Ovary (tissue), 9 donors: Measurements from ENCODE around the gene FAM110A. TPM values are rescaled to one million over a fixed set of nuclear protein-coding genes. Genes with fewer than 3 reads are reported as not detected.

Source experiments
- DNase-seq, 5 donors: peaks; one replicate each; pipeline ENCODE4 v3.0.0-alpha.2; 2019 to 2020
- H3K27ac ChIP-seq, 2 donors: fragments of 200-600 bp; one replicate each; pipeline versions ENCODE4 v1.5.1 to v1.8.0; 2019 to 2022
- H3K27me3 ChIP-seq: fragments of 200-600 bp; one replicate; pipeline ENCODE4 v1.8.0; 2022
- H3K36me3 ChIP-seq: fragments of 200-600 bp; sonication (generic); one replicate; pipeline ENCODE4 v1.5.1; 2019
- H3K4me1 ChIP-seq: one replicate; pipeline ENCODE4 v1.8.1; 2013; ENCODE audit warnings: mild to moderate bottlenecking, moderate library complexity; ENCODE audit not compliant: insufficient read depth
- H3K4me3 ChIP-seq: fragments of 200-600 bp; sonication (generic); one replicate; pipeline ENCODE4 v1.5.1; 2017
- H3K9me3 ChIP-seq, 2 donors: fragments of 200-600 bp in 1 of 2; sonication (generic) in 1 of 2; one replicate each; pipeline versions ENCODE4 v1.5.1 to v1.8.1; 2013 to 2019; ENCODE audit warnings: mild to moderate bottlenecking in 1 of 2, moderate library complexity in 1 of 2
- CTCF ChIP-seq, 3 donors: fragments of 450-650 bp in 2 of 3; fragments of 200-600 bp in 1 of 3; IDR thresholded peaks; one replicate each; pipeline versions ENCODE4 v1.5.1 to v1.8.0; 2016 to 2022; ENCODE audit warnings: antibody characterized with exemption in 3 of 3, mild to moderate bottlenecking in 1 of 3
- EP300 ChIP-seq: sonication (generic); formaldehyde crosslinking; IDR thresholded peaks from one replicate; pipeline ENCODE4 v1.6.1; 2017; ENCODE audit warnings: antibody characterized with exemption
- POLR2A ChIP-seq: fragments of 450-650 bp; IDR thresholded peaks from one replicate; pipeline ENCODE4 v1.6.1; 2017; ENCODE audit warnings: antibody characterized with exemption, mild to moderate bottlenecking, moderate library complexity
- WGBS, 3 donors: extraction: QIAGEN DNeasy Blood & Tissue Kit in 1 of 3; methylation state at CpG; one replicate each; pipeline versions ENCODE4 v1.1.5 to v1.1.7; 2013 to 2017; 5-methylcytosine and 5-hydroxymethylcytosine counted together
- intact Hi-C, 4 donors: fragments of 100-400 bp; cut with DNase I; formaldehyde crosslinking; loops; one replicate each; pipeline versions ENCODE4 v1.11.0 to v1.15.1; 2022 to 2023
- polyA plus RNA-seq, 2 donors: library from polyadenylated mRNA; stranded (reverse); fragments of 200-250 nt in 1 of 2; fragments of 350-450 nt in 1 of 2; fragmentation: Illumina TruSeq in 1 of 2; extraction: RNeasy Lipid Tissue Mini Kit (QIAGEN cat#74804) in 1 of 2; gene quantifications; one replicate each; pipeline ENCODE4 v1.2.3, GENCODE V29; 2013 to 2014
- total RNA-seq, 7 donors: library from RNA; depleted of rRNA in 2 of 7; stranded (reverse); fragments of >200 nt in 2 of 7; fragmentation: NEBNext Ultra II Directional in 3 of 7; extraction: Animal tissue kit (Norgen Biotek cat#: 25700) in 3 of 7; gene quantifications; one replicate each; pipeline versions ENCODE4 v1.1.0 to v1.2.4, GENCODE V29; 2016 to 2023
- donor health status: DM: no; HTN: no; CAD: no; lungs with moderate emphysema.
- donor health status: DM: no; HTN: no; CAD: no.
- donor health status: Bipolar disorder and iron deficiency.
- donor health status: DM: yes; HTN: yes; CAD: no.
- donor health status: DM: no; HTN: no; CAD: no.
- donor health status: DM: yes; HTN: yes; CAD: no.

The FAM110A gene
- total and polyA plus RNA-seq, 9 donors: 2.1 to 6.6 (median 2.9) TPM

DNA sequence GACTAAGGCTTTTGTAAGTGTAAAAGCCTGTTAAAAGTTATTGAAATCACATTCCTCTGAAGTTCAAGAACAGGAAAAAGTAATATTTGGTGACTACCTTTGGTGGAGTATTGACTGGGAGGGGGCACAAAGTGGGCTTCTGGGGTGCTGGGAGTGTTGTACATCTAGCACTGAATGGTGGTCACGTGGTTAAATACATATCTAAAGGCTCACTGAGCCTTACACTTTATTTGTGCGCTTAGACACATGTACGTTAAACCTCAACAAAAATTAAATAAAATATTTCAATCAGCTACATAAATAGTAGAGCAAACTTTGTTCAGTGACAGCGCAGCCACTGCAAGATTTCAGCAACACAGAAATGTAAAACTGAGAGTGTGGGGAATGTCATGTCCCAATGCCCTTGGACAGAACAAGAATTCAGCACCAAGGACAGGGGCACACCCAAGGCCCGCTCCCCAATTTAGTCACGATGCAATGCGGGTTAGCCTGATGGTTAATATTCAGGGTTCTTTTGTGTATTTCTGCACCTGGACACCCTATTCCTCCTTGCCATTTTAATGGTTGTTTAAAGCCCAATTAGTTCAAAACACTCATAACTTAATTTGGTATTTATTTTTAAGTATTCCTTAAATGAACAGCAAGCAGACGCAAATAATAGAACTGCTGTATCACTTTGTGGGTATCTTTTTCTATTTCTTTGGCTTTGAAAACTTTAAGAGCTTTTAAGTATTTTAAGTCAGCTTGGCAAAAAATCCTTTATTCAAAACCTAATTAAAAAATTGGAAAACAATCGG is 45.2 kb downstream of the FAM110A start:
- DNase-seq: no peak
- Histone ChIP-seq H3K36me3 (no peaks in the 10 kb centered on the region), H3K27ac (no peak overlapping the region), H3K9me3 (no peaks in the 10 kb centered on the region), H3K4me1 (no peaks in the 10 kb centered on the region), H3K4me3 (no peak overlapping the region), H3K27me3 (no peaks in the 10 kb centered on the region)
- TF ChIP-seq POLR2A: no peak
- no peak for TF ChIP-seq EP300
- no peak for TF ChIP-seq CTCF (IDR thresholded peaks at IDR 0.05)
- 49 to 53% (median 51%) methylated on average over 9 of the region's 9 CpGs for WGBS, 3 donors
- intact Hi-C loops: loop anchor here in 1 of 4 donors (10.0 kb wide), 1 partner anchor 76 kb away; no protein-coding TSS in a partner anchor

- H3K4me1 ChIP-seq: no peaks in the 10 kb centered on the region
- 69 to 77% (median 70%) methylated on average over 4 of the region's 4 CpGs for WGBS, 3 donors
- H3K27me3 ChIP-seq: no peaks in the 10 kb centered on the region
- no peak overlapping the region for H3K27ac ChIP-seq
- no peaks in the 10 kb centered on the region for H3K36me3 ChIP-seq
- intact Hi-C loops: loop anchor here in 3 of 4 donors (5.0 to 10.0 kb wide), 4 partner anchors 75 to 335 kb away; no protein-coding TSS in a partner anchor
- no peaks in the 10 kb centered on the region for H3K9me3 ChIP-seq
- no peak for DNase-seq
- TF ChIP-seq EP300: no peak
- no peak for TF ChIP-seq CTCF (IDR thresholded peaks at IDR 0.05)
- TF ChIP-seq POLR2A: no peak
- H3K4me3 ChIP-seq: no peak overlapping the region
These were observed 46.1 kb downstream of the FAM110A start for GRCh38 chr20:879626-880025.

- intact Hi-C loops: loop anchor here in 2 of 4 donors (5.0 to 10.0 kb wide), 3 partner anchors 76 to 334 kb away; no protein-coding TSS in a partner anchor
- no peaks in the 10 kb centered on the region for H3K9me3 ChIP-seq
- H3K36me3 ChIP-seq: no peaks in the 10 kb centered on the region
- DNase-seq: no peak
- H3K27ac ChIP-seq: no peak overlapping the region
- H3K4me3 ChIP-seq: no peak overlapping the region
- 77 to 86% (median 81%) methylated on average over 10 of the region's 10 CpGs for WGBS, 3 donors
- TF ChIP-seq POLR2A (no peak), CTCF (IDR thresholded peaks at IDR 0.05) (no peak), EP300 (no peak)
- H3K27me3 ChIP-seq: no peaks in the 10 kb centered on the region
- H3K4me1 ChIP-seq: peaks cover 2% of the 10 kb centered on the region
These were observed 47.7 kb downstream of the FAM110A start for GRCh38 chr20:881051-881782.

DNA sequence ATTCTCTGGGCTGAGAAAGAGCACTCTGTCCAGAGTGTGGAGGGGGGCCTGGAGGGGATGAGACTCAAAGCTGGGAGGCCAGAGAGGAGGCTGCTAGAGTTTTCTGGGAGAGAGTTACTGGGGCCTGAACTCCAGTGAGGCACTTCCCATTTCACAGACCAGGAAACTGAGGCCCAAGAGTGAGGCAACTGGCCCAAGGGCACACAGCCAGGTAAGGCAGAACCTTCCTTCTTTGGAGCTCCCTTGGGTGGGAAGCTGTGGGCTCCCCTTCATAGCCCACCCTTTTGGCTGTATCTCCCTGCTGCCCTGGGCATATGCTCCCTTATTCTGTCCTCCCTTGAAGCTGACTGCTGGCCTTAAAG is 48.2 kb downstream of the FAM110A start:
- Histone ChIP-seq H3K4me3 (no peak overlapping the region), H3K9me3 (no peaks in the 10 kb centered on the region), H3K27ac (no peak overlapping the region), H3K4me1 (peaks cover 2% of the 10 kb centered on the region), H3K36me3 (no peaks in the 10 kb centered on the region), H3K27me3 (no peaks in the 10 kb centered on the region)
- intact Hi-C loops: loop anchor here in 2 of 4 donors (5.0 to 10.0 kb wide), 3 partner anchors 76 to 333 kb away; no protein-coding TSS in a partner anchor
- TF ChIP-seq EP300: no peak
- no peak for TF ChIP-seq CTCF (IDR thresholded peaks at IDR 0.05)
- no peak for TF ChIP-seq POLR2A
- DNase-seq: no peak
